Nucleus accumbens (tissue), 56 donors: ENCODE results near the gene NT5C3A.
"Not testable (repeated sequence)": the region's sequence is repeated elsewhere in the genome, so short reads cannot be mapped to it uniquely, and the experiment has no call there.

Experiments
- DNase-seq, 56 donors: peaks; one replicate each; lab custom pipeline; 2025; lab: John Stamatoyannopoulos, UW

NT5C3A gene

GRCh38 chr7:32991975-32992700 is 70.4 kb downstream of the NT5C3A start:
- not testable (repeated sequence) for DNase-seq

- not testable (repeated sequence) for DNase-seq
Measured at GRCh38 chr7:32991068-32991585, 71.4 kb downstream of the NT5C3A start.

GRCh38 chr7:32988148-32988547 is 74.4 kb downstream of the NT5C3A start:
- DNase-seq: not testable (repeated sequence)

- not testable (repeated sequence) for DNase-seq
Measured at GRCh38 chr7:32979902-32980301, 82.7 kb downstream of the NT5C3A start.

GRCh38 chr7:32979246-32979645 is 83.3 kb downstream of the NT5C3A start:
- not testable (repeated sequence) for DNase-seq

- DNase-seq: not testable (repeated sequence)
Measured at GRCh38 chr7:32977159-32977558, 85.4 kb downstream of the NT5C3A start.

- not testable (repeated sequence) for DNase-seq
Measured at GRCh38 chr7:32971967-32972366, 90.6 kb downstream of the NT5C3A start.

- not testable (repeated sequence) for DNase-seq
Measured at GRCh38 chr7:32967268-32967582, 95.4 kb downstream of the NT5C3A start.

- not testable (repeated sequence) for DNase-seq
Measured at GRCh38 chr7:32966489-32967267, 95.9 kb downstream of the NT5C3A start.

GRCh38 chr7:32964461-32965159 is 98.0 kb downstream of the NT5C3A start:
- DNase-seq: peak in 12 of 56 donors; percentile 3 to 33 (median 16)
